ENCODE results near the gene IER2.

DNA sequence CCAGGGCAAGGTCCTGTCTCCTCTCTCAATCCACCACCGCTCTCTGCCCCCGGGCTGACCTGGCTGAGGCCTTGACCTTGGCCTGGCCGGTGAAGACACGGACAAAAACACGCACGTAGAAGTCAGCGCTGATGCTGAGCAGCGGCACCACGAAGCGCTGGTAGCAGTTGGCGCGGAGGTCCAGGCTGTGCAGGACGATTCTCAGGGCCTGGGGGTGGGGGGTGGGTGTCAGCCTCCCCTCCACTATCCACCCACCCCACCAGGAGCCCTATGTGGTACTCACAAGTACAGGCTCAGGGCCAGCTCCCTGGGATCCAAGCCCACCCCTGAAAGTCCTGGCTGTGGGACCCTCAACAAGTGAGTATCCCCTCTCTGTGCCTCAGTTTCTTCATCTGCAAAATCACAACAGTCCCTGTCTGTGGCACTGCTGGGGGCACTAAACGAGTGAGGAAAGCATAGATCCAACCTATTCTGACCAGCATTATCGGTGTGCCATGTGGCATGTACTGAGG is 40.1 kb upstream of the IER2 start:
- TF ChIP-seq, protein P1, sequence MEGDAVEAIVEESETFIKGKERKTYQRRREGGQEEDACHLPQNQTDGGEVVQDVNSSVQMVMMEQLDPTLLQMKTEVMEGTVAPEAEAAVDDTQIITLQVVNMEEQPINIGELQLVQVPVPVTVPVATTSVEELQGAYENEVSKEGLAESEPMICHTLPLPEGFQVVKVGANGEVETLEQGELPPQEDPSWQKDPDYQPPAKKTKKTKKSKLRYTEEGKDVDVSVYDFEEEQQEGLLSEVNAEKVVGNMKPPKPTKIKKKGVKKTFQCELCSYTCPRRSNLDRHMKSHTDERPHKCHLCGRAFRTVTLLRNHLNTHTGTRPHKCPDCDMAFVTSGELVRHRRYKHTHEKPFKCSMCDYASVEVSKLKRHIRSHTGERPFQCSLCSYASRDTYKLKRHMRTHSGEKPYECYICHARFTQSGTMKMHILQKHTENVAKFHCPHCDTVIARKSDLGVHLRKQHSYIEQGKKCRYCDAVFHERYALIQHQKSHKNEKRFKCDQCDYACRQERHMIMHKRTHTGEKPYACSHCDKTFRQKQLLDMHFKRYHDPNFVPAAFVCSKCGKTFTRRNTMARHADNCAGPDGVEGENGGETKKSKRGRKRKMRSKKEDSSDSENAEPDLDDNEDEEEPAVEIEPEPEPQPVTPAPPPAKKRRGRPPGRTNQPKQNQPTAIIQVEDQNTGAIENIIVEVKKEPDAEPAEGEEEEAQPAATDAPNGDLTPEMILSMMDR (IDR thresholded peaks at IDR 0.05; ENCODE audit: insufficient read depth, low read length, poor library complexity, severe bottlenecking), result no peak
- no peak for TF ChIP-seq EZH2phosphoT487 (conservative IDR thresholded peaks at IDR 0.05; ENCODE audit: low read length)
